ENCODE measurements around the gene ARHGAP35. TPM values are rescaled to one million over a fixed set of nuclear protein-coding genes. Genes with fewer than 3 reads are reported as not detected.
"Not testable (repeated sequence)": the region's sequence is repeated elsewhere in the genome, so short reads cannot be mapped to it uniquely, and the experiment has no call there.

Gene ARHGAP35
- total RNA-seq, 2 donors from 2014 or later: 59.1 to 76.5 TPM

GRCh38 chr19:46847528-46847927 is 13.3 kb upstream of the ARHGAP35 start:
- H3K27ac ChIP-seq: no peak overlapping the region
- no peaks in the 10 kb centered on the region for H3K27me3 ChIP-seq
- no peak overlapping the region for H3K4me3 ChIP-seq
- no peak for DNase-seq (ENCODE audit: low spot score)
- no peaks in the 10 kb centered on the region for H3K9me3 ChIP-seq
- peaks cover 26% of the 10 kb centered on the region for H3K36me3 ChIP-seq
- peaks cover 0 to 15% of the 10 kb centered on the region in 2 donors for H3K4me1 ChIP-seq
- no peak for TF ChIP-seq CTCF (IDR thresholded peaks at IDR 0.05)

GRCh38 chr19:46848389-46848788 is 12.4 kb upstream of the ARHGAP35 start:
- Histone ChIP-seq H3K9me3 (no peaks in the 10 kb centered on the region), H3K36me3 (peaks cover 17% of the 10 kb centered on the region), H3K27ac (no peak overlapping the region), H3K4me3 (no peak overlapping the region), H3K4me1 (peaks cover 0 to 14% of the 10 kb centered on the region in 2 donors), H3K27me3 (no peaks in the 10 kb centered on the region)
- no peak for TF ChIP-seq CTCF (IDR thresholded peaks at IDR 0.05)
- DNase-seq (ENCODE audit: low spot score): no peak

GRCh38 chr19:46849610-46850009 is 11.2 kb upstream of the ARHGAP35 start:
- peaks cover 0 to 14% of the 10 kb centered on the region in 2 donors for H3K4me1 ChIP-seq
- H3K4me3 ChIP-seq: peak overlapping the region; percentile 75 to 91
- no peak for DNase-seq (ENCODE audit: low spot score)
- no peaks in the 10 kb centered on the region for H3K27me3 ChIP-seq
- peak overlapping the region; percentile 76 to 89 for H3K27ac ChIP-seq
- H3K36me3 ChIP-seq: peaks cover 8% of the 10 kb centered on the region
- TF ChIP-seq CTCF (IDR thresholded peaks at IDR 0.05): no peak
- H3K9me3 ChIP-seq: no peaks in the 10 kb centered on the region

- H3K4me1 ChIP-seq: peaks cover 0 to 15% of the 10 kb centered on the region in 2 donors
- H3K27me3 ChIP-seq: no peaks in the 10 kb centered on the region
- peak in 1 of 2 donors; percentile 17 for TF ChIP-seq CTCF (IDR thresholded peaks at IDR 0.05)
- H3K27ac ChIP-seq: peak within 1 kb of the TSS; percentile 76 to 89
- peak; percentile 98 for DNase-seq (ENCODE audit: low spot score)
- no peaks in the 10 kb centered on the region for H3K9me3 ChIP-seq
- peaks cover 4% of the 10 kb centered on the region for H3K36me3 ChIP-seq
- H3K4me3 ChIP-seq: peak within 1 kb of the TSS; percentile 75 to 91
Measured at GRCh38 chr19:46850228-46851203, 10.3 kb upstream of the ARHGAP35 start, which contains the start of gene AP2S1. Gene AP2S1 (minus strand): TSS chr19:46850846. CDS start chr19:46850766, 80 bp downstream.

- TF ChIP-seq CTCF (IDR thresholded peaks at IDR 0.05): no peak
- H3K9me3 ChIP-seq: no peaks in the 10 kb centered on the region
- no peak overlapping the region for H3K27ac ChIP-seq
- peaks cover 0 to 34% of the 10 kb centered on the region in 2 donors for H3K4me1 ChIP-seq
- no peak for DNase-seq (ENCODE audit: low spot score)
- H3K36me3 ChIP-seq: no peaks in the 10 kb centered on the region
- no peak overlapping the region for H3K4me3 ChIP-seq
- H3K27me3 ChIP-seq: no peaks in the 10 kb centered on the region
Measured at GRCh38 chr19:46852830-46853229, 8.0 kb upstream of the ARHGAP35 start.

- not testable (repeated sequence) for H3K27ac ChIP-seq; H3K27me3 ChIP-seq; H3K9me3 ChIP-seq; H3K36me3 ChIP-seq; DNase-seq (ENCODE audit: low spot score); H3K4me3 ChIP-seq
- peaks cover 0 to 30% of the 10 kb centered on the region in 2 donors for H3K4me1 ChIP-seq
Measured at GRCh38 chr19:46854698-46855097, 6.1 kb upstream of the ARHGAP35 start.

Measured in right atrium auricular region (tissue), 2 donors.